Neural cell (in vitro differentiated cells): ENCODE results near the gene NTPCR. TPM values are rescaled to one million over a fixed set of nuclear protein-coding genes. Genes with fewer than 3 reads are reported as not detected.

ENCODE experiments used
- H2AFZ ChIP-seq: fragments of 200-600, 300-800 bp; sonication (generic), shearing (Covaris generic); 2 replicates; pipeline ENCODE4 v1.6.0; 2014; ENCODE audit warnings: low read depth, mild to moderate bottlenecking, antibody characterized with exemption, low read length, moderate library complexity
- H3F3A ChIP-seq: fragments of 200-600 bp; shearing (Covaris generic); 2 replicates; pipeline ENCODE4 v1.6.1; 2016; ENCODE audit warnings: mild to moderate bottlenecking, moderate library complexity, mixed read lengths, antibody characterized with exemption, low read length; ENCODE audit not compliant: insufficient read depth, poor library complexity, severe bottlenecking
- H3K27ac ChIP-seq: fragments of 200-600, 300-800 bp; sonication (generic), shearing (Covaris generic); 2 replicates; pipeline ENCODE4 v1.5.1; 2014; ENCODE audit warnings: mild to moderate bottlenecking, low read length, moderate library complexity
- H3K27me3 ChIP-seq: fragments of 300-800, 200-600 bp; sonication (generic), shearing (Covaris generic); 2 replicates; pipeline ENCODE4 v1.6.0; 2014; ENCODE audit warnings: mild to moderate bottlenecking, low read depth, low read length, moderate library complexity; ENCODE audit not compliant: insufficient read depth
- H3K36me3 ChIP-seq: fragments of 300-800, 200-600 bp; sonication (generic), shearing (Covaris generic); 2 replicates; pipeline ENCODE4 v1.5.1; 2014; ENCODE audit warnings: mild to moderate bottlenecking, antibody characterized with exemption, low read length, moderate library complexity; ENCODE audit not compliant: insufficient read depth
- H3K4me2 ChIP-seq: fragments of 300-800, 200-600 bp; sonication (generic), shearing (Covaris generic); 2 replicates; pipeline ENCODE4 v1.6.0; 2014; ENCODE audit warnings: mild to moderate bottlenecking, low read length
- H3K4me3 ChIP-seq: fragments of 300-800, 200-600 bp; sonication (generic), shearing (Covaris generic); 2 replicates; pipeline ENCODE4 v1.5.1; 2014; ENCODE audit warnings: mild to moderate bottlenecking, low read length, moderate library complexity
- H3K79me2 ChIP-seq: fragments of 200-600 bp; shearing (Covaris generic); replicated peaks from 2 replicates; pipeline ENCODE4 v1.6.0; 2014; ENCODE audit warnings: mild to moderate bottlenecking, low read length, moderate library complexity; ENCODE audit not compliant: insufficient read depth
- H3K9ac ChIP-seq: fragments of 300-800, 200-600 bp; sonication (generic), shearing (Covaris generic); 2 replicates; pipeline ENCODE4 v1.6.1; 2016; ENCODE audit warnings: mild to moderate bottlenecking, low read length, mixed read lengths
- H3K9me2 ChIP-seq: fragments of 200-600 bp; shearing (Covaris generic); 2 replicates; pipeline ENCODE4 v1.6.1; 2016; ENCODE audit warnings: mild to moderate bottlenecking, low read length, mixed read lengths; ENCODE audit not compliant: insufficient read depth
- H3K9me3 ChIP-seq: fragments of 200-600, 300-800 bp; sonication (generic), shearing (Covaris generic); 2 replicates; pipeline ENCODE4 v1.6.1; 2016; ENCODE audit warnings: mild to moderate bottlenecking, mixed run types, low read length, moderate library complexity, mixed read lengths
- H4K20me1 ChIP-seq: fragments of 200-600 bp; shearing (Covaris generic); 2 replicates; pipeline ENCODE4 v1.6.1; 2016; ENCODE audit warnings: mild to moderate bottlenecking, mixed run types; ENCODE audit not compliant: insufficient read depth
- CTCF ChIP-seq: fragments of 450-650 bp; IDR thresholded peaks from 2 replicates; pipeline ENCODE4 v1.5.1; 2014; ENCODE audit warnings: antibody characterized with exemption, mild to moderate bottlenecking, moderate library complexity; ENCODE audit not compliant: poor library complexity, severe bottlenecking
- EP300 ChIP-seq: fragments of 450-650 bp; conservative IDR thresholded peaks from 2 replicates; pipeline ENCODE4 v1.6.1; 2014; ENCODE audit warnings: antibody characterized with exemption, mild to moderate bottlenecking, moderate library complexity; ENCODE audit not compliant: poor library complexity, severe bottlenecking
- EZH2 ChIP-seq: fragments of 200-600, 300-800 bp; shearing (Covaris generic), sonication (generic); IDR thresholded peaks from 2 replicates; pipeline ENCODE4 v1.6.1; 2014; ENCODE audit warnings: antibody characterized with exemption, low read length, borderline replicate concordance, mild to moderate bottlenecking; ENCODE audit not compliant: insufficient read depth, poor library complexity, severe bottlenecking
- MXI1 ChIP-seq: fragments of 450-650 bp; conservative IDR thresholded peaks from 2 replicates; pipeline ENCODE4 v1.6.1; 2014; ENCODE audit warnings: antibody characterized with exemption, mild to moderate bottlenecking; ENCODE audit not compliant: poor library complexity, severe bottlenecking
- POLR2AphosphoS5 ChIP-seq: IDR thresholded peaks from 2 replicates; pipeline ENCODE4 v1.6.1; 2012
- RAD21 ChIP-seq: fragments of 450-650 bp; conservative IDR thresholded peaks from 2 replicates; pipeline ENCODE4 v1.6.1; 2014; ENCODE audit warnings: antibody characterized with exemption, mild to moderate bottlenecking, moderate library complexity
- REST ChIP-seq: IDR thresholded peaks from 2 replicates; pipeline ENCODE4 v1.6.1; 2012; ENCODE audit warnings: borderline replicate concordance
- SMC3 ChIP-seq: fragments of 450-650 bp; conservative IDR thresholded peaks from 2 replicates; pipeline ENCODE4 v1.6.1; 2014; ENCODE audit warnings: antibody characterized with exemption, mild to moderate bottlenecking, moderate library complexity; ENCODE audit not compliant: poor library complexity
- TAF1 ChIP-seq: IDR thresholded peaks from 2 replicates; pipeline ENCODE4 v1.6.1; 2012; ENCODE audit warnings: low read depth
- polyA plus RNA-seq: library from polyadenylated mRNA; depleted of rRNA; stranded (reverse); fragments of >200 nt; gene quantifications from 2 replicates; pipeline ENCODE4 v1.2.3, GENCODE V29; 2014

NTPCR gene
- polyA plus RNA-seq, 1 donor from 2014 or later: 36.7 TPM

DNA sequence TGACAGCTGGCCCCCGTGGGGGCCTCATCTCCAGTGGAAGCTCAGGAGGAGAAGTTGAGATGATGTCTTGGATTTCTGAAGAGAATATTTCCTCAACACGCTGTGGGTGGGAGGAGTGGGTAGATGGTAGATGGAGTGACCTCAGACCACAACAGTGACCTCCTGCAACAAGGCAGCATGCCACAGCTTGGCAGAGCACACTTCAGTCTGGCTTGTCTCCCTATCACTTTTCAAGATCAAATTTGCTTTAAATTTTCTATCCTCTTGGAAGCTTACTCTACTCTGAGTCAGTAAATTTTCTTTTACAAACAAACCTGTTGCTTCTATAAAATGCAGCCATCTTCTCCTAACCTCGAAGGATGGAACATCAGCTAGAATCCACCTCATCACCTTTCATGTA is 59.7 kb downstream of the NTPCR start:
- H2AFZ ChIP-seq: no peak overlapping the region
- no peaks in the 10 kb centered on the region for H3K36me3 ChIP-seq
- no peaks in the 10 kb centered on the region for H3K27me3 ChIP-seq
- H3K9me3 ChIP-seq: no peaks in the 10 kb centered on the region
- no peak overlapping the region for H3K27ac ChIP-seq
- no peaks in the 10 kb centered on the region for H3K9me2 ChIP-seq
- no peaks in the 10 kb centered on the region for H3F3A ChIP-seq
- no peaks in the 10 kb centered on the region for H3K79me2 ChIP-seq
- no peak overlapping the region for H3K4me2 ChIP-seq
- no peak overlapping the region for H3K9ac ChIP-seq
- no peaks in the 10 kb centered on the region for H4K20me1 ChIP-seq
- TF ChIP-seq MXI1 (no peak), SMC3 (no peak), EZH2 (no peak)
- H3K4me3 ChIP-seq: no peak overlapping the region

DNA sequence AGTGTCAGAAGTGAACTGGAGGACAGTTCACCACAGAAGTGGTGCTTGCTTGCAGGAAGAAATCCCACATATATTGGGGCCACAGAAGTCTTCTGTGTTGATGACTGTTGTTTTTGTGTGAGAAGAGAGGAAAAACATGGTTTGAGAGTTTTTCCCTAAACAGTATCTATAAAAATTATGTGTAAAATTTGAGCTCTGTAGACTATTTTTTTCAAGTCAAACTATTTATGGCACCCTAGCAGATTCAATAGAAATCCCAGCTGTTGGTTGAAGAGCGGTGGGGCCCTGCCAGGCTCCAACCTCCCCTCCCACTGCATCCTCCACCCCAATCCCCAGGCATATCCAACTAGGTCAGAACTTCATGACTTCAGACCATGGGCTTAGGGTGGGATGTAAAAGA is 61.6 kb downstream of the NTPCR start:
- Histone ChIP-seq H3F3A (no peaks in the 10 kb centered on the region), H2AFZ (no peak overlapping the region), H3K4me2 (no peak overlapping the region), H3K36me3 (no peaks in the 10 kb centered on the region), H3K4me3 (no peak overlapping the region), H3K9me3 (no peaks in the 10 kb centered on the region), H3K27me3 (no peaks in the 10 kb centered on the region), H3K9ac (no peak overlapping the region), H3K27ac (no peak overlapping the region), H4K20me1 (no peaks in the 10 kb centered on the region), H3K79me2 (no peaks in the 10 kb centered on the region), H3K9me2 (no peaks in the 10 kb centered on the region)
- TF ChIP-seq POLR2AphosphoS5 (no peak), EZH2 (no peak), TAF1 (no peak), RAD21 (no peak), SMC3 (no peak), CTCF (no peak), MXI1 (no peak), REST (no peak), EP300 (no peak)

- Histone ChIP-seq H3K9ac (no peak overlapping the region), H3K4me3 (no peak overlapping the region), H3F3A (no peaks in the 10 kb centered on the region), H3K9me2 (no peaks in the 10 kb centered on the region), H3K36me3 (no peaks in the 10 kb centered on the region), H3K79me2 (no peaks in the 10 kb centered on the region), H3K4me2 (no peak overlapping the region), H3K27me3 (no peaks in the 10 kb centered on the region), H2AFZ (no peak overlapping the region), H4K20me1 (no peaks in the 10 kb centered on the region), H3K27ac (no peak overlapping the region), H3K9me3 (no peaks in the 10 kb centered on the region)
- no peak for TF ChIP-seq TAF1
- TF ChIP-seq MXI1: no peak
- no peak for TF ChIP-seq REST
- no peak for TF ChIP-seq EZH2
- no peak for TF ChIP-seq POLR2AphosphoS5
- TF ChIP-seq EP300: no peak
- no peak for TF ChIP-seq CTCF
- no peak for TF ChIP-seq RAD21
Measured at GRCh38 chr1:233015965-233016364, 65.6 kb downstream of the NTPCR start.
